RWPE2 (cell line): ENCODE data around the gene NR2F2.
A peak's percentile ranks its signal among the peaks of the same experiment; 100 is the strongest.

ENCODE experiments used
- ATAC-seq: fragments of 200-7000 bp; cut with Tn5 transposase; 3 replicates; pipeline ENCODE4 v1.9.1; 2021; ENCODE audit warnings: low read depth
- DNase-seq: peaks from one replicate; pipeline ENCODE4 v3.0.0-alpha.2; 2020; ENCODE audit warnings: low spot score
- H3K27ac ChIP-seq: fragments of 450-650 bp; 2 replicates; pipeline ENCODE4 v1.5.1; 2017; ENCODE audit warnings: mild to moderate bottlenecking; ENCODE audit not compliant: poor library complexity, severe bottlenecking
- H3K27me3 ChIP-seq: fragments of 250-450 bp; sonication (Bioruptor Pico); 2 replicates; pipeline ENCODE4 v1.5.1; 2021; ENCODE audit warnings: mild to moderate bottlenecking, moderate library complexity; ENCODE audit not compliant: insufficient read depth, poor library complexity, severe bottlenecking
- H3K36me3 ChIP-seq: fragments of 250-450 bp; sonication (Bioruptor Pico); 2 replicates; pipeline ENCODE4 v1.5.1; 2020; ENCODE audit warnings: low read depth, mild to moderate bottlenecking, moderate library complexity
- H3K4me1 ChIP-seq: fragments of 250-450 bp; sonication (Bioruptor Pico); 2 replicates; pipeline ENCODE4 v1.5.1; 2021; ENCODE audit warnings: mild to moderate bottlenecking, moderate library complexity; ENCODE audit not compliant: insufficient read depth, poor library complexity, severe bottlenecking
- H3K4me3 ChIP-seq: fragments of 250-450 bp; sonication (Bioruptor Pico); 2 replicates; pipeline ENCODE4 v1.5.1; 2021; ENCODE audit warnings: mild to moderate bottlenecking, moderate library complexity; ENCODE audit not compliant: severe bottlenecking
- H3K9me3 ChIP-seq: fragments of 250-450 bp; sonication (Bioruptor Pico); 2 replicates; pipeline ENCODE4 v1.5.1; 2021; ENCODE audit warnings: mild to moderate bottlenecking, moderate library complexity; ENCODE audit not compliant: severe bottlenecking
- TF ChIP-seq, protein P1 (sequence below): fragments of 450-650 bp; IDR thresholded peaks from one replicate; pipeline ENCODE4 v1.5.1; 2017; ENCODE audit warnings: mild to moderate bottlenecking, moderate library complexity; ENCODE audit not compliant: poor library complexity, severe bottlenecking

The NR2F2 gene

DNA sequence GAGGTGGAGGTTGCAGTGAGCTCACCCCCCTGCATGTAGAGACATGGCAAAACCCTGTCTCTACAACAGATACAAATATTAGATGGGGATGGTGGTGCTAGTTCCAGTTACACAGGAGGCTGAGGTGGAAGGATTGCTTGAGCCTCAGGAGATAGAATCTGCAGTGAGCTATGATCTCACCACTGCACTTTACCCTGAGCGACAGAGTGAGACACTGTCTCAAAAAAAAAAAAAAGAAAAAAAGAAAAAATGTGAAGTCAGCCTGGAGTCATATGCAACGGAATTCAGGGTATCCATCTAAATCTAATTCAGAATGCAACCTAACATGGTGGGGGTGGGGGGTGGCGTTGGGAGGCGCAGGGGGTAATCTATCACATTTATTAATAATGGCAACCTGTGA, 37.1 kb upstream of the NR2F2 start:
- Histone ChIP-seq H3K4me3 (no peak overlapping the region), H3K9me3 (no peaks in the 10 kb centered on the region), H3K36me3 (no peaks in the 10 kb centered on the region), H3K27ac (no peak overlapping the region), H3K4me1 (peaks cover 6% of the 10 kb centered on the region), H3K27me3 (no peaks in the 10 kb centered on the region)
- ATAC-seq (no peak), DNase-seq (no peak)
- TF ChIP-seq, protein P1, sequence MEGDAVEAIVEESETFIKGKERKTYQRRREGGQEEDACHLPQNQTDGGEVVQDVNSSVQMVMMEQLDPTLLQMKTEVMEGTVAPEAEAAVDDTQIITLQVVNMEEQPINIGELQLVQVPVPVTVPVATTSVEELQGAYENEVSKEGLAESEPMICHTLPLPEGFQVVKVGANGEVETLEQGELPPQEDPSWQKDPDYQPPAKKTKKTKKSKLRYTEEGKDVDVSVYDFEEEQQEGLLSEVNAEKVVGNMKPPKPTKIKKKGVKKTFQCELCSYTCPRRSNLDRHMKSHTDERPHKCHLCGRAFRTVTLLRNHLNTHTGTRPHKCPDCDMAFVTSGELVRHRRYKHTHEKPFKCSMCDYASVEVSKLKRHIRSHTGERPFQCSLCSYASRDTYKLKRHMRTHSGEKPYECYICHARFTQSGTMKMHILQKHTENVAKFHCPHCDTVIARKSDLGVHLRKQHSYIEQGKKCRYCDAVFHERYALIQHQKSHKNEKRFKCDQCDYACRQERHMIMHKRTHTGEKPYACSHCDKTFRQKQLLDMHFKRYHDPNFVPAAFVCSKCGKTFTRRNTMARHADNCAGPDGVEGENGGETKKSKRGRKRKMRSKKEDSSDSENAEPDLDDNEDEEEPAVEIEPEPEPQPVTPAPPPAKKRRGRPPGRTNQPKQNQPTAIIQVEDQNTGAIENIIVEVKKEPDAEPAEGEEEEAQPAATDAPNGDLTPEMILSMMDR: no peak

DNA sequence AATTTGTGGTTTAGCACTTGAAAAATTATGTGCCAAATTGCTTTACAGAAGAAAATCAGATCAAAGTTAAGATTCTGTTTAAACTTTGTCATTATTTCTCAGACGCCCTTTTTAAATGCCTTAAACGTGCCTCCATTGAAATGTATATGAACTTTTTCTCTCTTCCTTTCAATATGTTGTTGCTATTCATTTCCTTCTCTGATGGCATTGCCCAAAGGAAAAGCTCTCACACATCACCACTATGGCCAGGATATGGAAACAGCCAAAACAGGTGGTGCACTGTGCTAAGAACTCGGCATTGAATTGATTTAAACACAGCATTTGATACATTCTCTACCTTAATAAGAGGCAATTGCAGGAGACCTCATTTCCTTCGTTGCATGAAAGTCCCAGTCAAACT, 35.7 kb upstream of the NR2F2 start:
- Histone ChIP-seq H3K27ac (no peak overlapping the region), H3K36me3 (no peaks in the 10 kb centered on the region), H3K4me3 (no peak overlapping the region), H3K4me1 (peaks cover 6% of the 10 kb centered on the region), H3K9me3 (no peaks in the 10 kb centered on the region), H3K27me3 (no peaks in the 10 kb centered on the region)
- ATAC-seq: no peak
- no peak for DNase-seq
- TF ChIP-seq, protein P1: no peak

DNA sequence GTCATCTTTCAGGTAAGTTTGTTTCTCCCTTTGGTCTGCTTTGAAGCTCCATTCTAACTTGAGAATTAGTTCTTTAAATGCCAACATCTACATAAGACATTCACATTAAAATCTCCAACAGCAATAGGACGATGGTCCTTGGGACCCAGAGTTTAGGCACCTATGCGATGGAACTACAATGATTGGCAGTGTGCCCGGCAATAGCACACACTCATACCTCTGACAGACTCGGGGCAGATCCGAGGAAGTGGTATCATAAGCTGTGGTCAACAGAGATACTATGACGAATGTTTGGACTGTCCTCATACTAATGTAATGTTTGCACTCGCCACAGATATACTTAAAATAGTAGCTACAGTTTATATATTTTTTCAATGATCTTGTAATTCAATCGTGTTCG, 34.2 kb upstream of the NR2F2 start:
- H3K4me1 ChIP-seq: peaks cover 6% of the 10 kb centered on the region
- H3K27me3 ChIP-seq: no peaks in the 10 kb centered on the region
- peak overlapping the region; percentile 4 for H3K27ac ChIP-seq
- ATAC-seq (peak; percentile 97), DNase-seq (no peak)
- no peak overlapping the region for H3K4me3 ChIP-seq
- TF ChIP-seq, protein P1: no peak
- H3K9me3 ChIP-seq: no peaks in the 10 kb centered on the region
- no peaks in the 10 kb centered on the region for H3K36me3 ChIP-seq

DNA sequence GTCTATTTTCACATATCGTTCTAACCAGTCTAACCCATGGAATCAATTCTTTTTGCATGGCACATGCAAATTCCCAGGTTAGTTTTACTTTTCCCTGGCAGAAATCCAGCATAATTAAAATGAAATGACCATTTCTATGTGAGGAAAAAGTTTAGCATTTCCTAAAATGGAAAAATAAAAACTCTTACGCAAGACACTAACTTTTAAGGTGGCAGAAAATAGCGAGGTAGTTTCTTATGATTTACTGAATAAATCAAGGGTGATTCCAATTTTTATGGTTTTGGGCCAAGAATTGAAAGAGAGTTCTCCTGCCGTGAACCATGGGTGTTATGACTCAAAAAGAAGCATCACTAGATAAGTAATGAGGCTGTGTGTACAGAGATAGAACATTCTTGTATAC, 32.7 kb upstream of the NR2F2 start:
- ATAC-seq (no peak), DNase-seq (no peak)
- H3K9me3 ChIP-seq: no peaks in the 10 kb centered on the region
- TF ChIP-seq, protein P1: no peak
- no peak overlapping the region for H3K27ac ChIP-seq
- no peak overlapping the region for H3K4me3 ChIP-seq
- H3K27me3 ChIP-seq: no peaks in the 10 kb centered on the region
- H3K4me1 ChIP-seq: peaks cover 6% of the 10 kb centered on the region
- H3K36me3 ChIP-seq: no peaks in the 10 kb centered on the region

DNA sequence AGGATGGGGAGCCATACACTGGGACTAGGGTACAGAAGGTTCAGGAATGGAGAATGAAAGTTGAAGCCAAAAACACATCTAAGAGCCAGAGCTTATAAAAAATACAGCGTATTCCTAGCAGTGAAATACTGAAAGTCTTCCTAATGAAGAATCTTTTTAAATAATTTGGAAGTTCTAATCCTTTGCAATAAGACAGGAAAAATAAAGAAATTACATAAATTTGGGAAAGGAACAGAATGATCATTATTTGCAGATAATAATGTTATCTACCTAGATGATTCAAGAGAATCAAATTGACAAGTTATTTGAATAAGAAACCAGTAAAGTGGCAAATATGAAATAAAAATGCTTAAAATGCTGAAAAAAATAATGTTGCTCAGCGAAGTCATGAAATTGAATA, 32.3 kb upstream of the NR2F2 start:
- TF ChIP-seq, protein P1: no peak
- ATAC-seq (no peak), DNase-seq (no peak)
- Histone ChIP-seq H3K27ac (no peak overlapping the region), H3K4me1 (peaks cover 6% of the 10 kb centered on the region), H3K4me3 (no peak overlapping the region), H3K36me3 (no peaks in the 10 kb centered on the region), H3K27me3 (no peaks in the 10 kb centered on the region), H3K9me3 (no peaks in the 10 kb centered on the region)
